C4-2B (cell line): ENCODE data around the gene MICAL1.

Experiments
- CTCF ChIP-seq: fragments of 450-650 bp; conservative IDR thresholded peaks from 2 replicates; pipeline ENCODE4 v1.5.1; 2017; ENCODE audit warnings: mild to moderate bottlenecking
- ZFX ChIP-seq: fragments of 450-650 bp; IDR thresholded peaks from 2 replicates; pipeline ENCODE4 v1.6.1; 2017

- TF ChIP-seq CTCF: no peak
- no peak for TF ChIP-seq ZFX
These were observed 4.7 kb upstream of the MICAL1 start for GRCh38 chr6:109460161-109460829.
